CD14-positive monocyte (primary cell): ENCODE measurements around the gene MAGEB4. TPM values are rescaled to one million over a fixed set of nuclear protein-coding genes. Genes with fewer than 3 reads are reported as not detected.

ENCODE experiments used
- DNase-seq, 3 donors: peaks; one replicate each; pipeline ENCODE4 v3.0.0-alpha.2; 2011 to 2022
- H2AFZ ChIP-seq: 2 replicates; pipeline ENCODE4 v1.6.0; 2012; ENCODE audit warnings: mild to moderate bottlenecking, low read depth, low read length, inconsistent platforms; ENCODE audit not compliant: insufficient read depth, poor library complexity, severe bottlenecking
- H3K27ac ChIP-seq, 2 donors: 1 replicate in 1 of 2; 2 replicates in 1 of 2; pipeline ENCODE4 v1.5.1; 2012 to 2013; ENCODE audit warnings: low read length in 2 of 2, control low read depth in 1 of 2, inconsistent platforms in 1 of 2, low read depth in 1 of 2, mild to moderate bottlenecking in 1 of 2
- H3K27me3 ChIP-seq, 2 donors: one replicate each; pipeline versions ENCODE4 v1.6.0 to v1.6.1; 2011 to 2013; ENCODE audit warnings: low read length in 2 of 2; ENCODE audit not compliant: control insufficient read depth in 2 of 2, insufficient read depth in 2 of 2
- H3K36me3 ChIP-seq, 2 donors: replicated peaks in 1 of 2; 1 replicate in 1 of 2; 2 replicates in 1 of 2; pipeline versions ENCODE4 v1.5.1 to v1.6.1; 2012 to 2013; ENCODE audit warnings: low read length in 2 of 2, control low read depth in 1 of 2, inconsistent platforms in 1 of 2, mild to moderate bottlenecking in 1 of 2; ENCODE audit not compliant: insufficient read depth in 2 of 2, control insufficient read depth in 1 of 2
- H3K4me1 ChIP-seq, 2 donors: 1 replicate in 1 of 2; 2 replicates in 1 of 2; pipeline versions ENCODE4 v1.5.1 to v1.6.1; 2012 to 2013; ENCODE audit warnings: low read length in 2 of 2, control low read depth in 1 of 2, inconsistent platforms in 1 of 2, mild to moderate bottlenecking in 1 of 2, moderate library complexity in 1 of 2; ENCODE audit not compliant: insufficient read depth in 2 of 2, control insufficient read depth in 1 of 2
- H3K4me2 ChIP-seq: replicated peaks from 2 replicates; pipeline ENCODE3; 2012; ENCODE audit warnings: low read length, moderate library complexity, mild to moderate bottlenecking; ENCODE audit not compliant: poor library complexity, severe bottlenecking; ENCODE audit errors: extremely low read depth
- H3K4me3 ChIP-seq, 3 experiments: fragments of 200-600 bp in 1 of 3; sonication (generic) in 1 of 3; replicated peaks in 1 of 3; 1 replicate in 2 of 3; 2 replicates in 1 of 3; pipeline ENCODE4 v1.5.1; 2011 to 2013; ENCODE audit warnings: low read length in 3 of 3, mild to moderate bottlenecking in 3 of 3, control low read depth in 2 of 3, low read depth in 2 of 3, inconsistent platforms in 1 of 3, moderate library complexity in 1 of 3
- H3K79me2 ChIP-seq: 2 replicates; pipeline ENCODE4 v1.6.0; 2012; ENCODE audit warnings: mild to moderate bottlenecking, control low read depth, inconsistent platforms, low read length, moderate library complexity; ENCODE audit not compliant: insufficient read depth
- H3K9ac ChIP-seq: 2 replicates; pipeline ENCODE4 v1.6.0; 2017; ENCODE audit warnings: low read length, mild to moderate bottlenecking; ENCODE audit not compliant: insufficient read depth, poor library complexity, severe bottlenecking
- H3K9me3 ChIP-seq, 2 donors: replicated peaks in 1 of 2; 1 replicate in 1 of 2; 2 replicates in 1 of 2; pipeline versions ENCODE4 v1.5.1 to v1.6.1; 2012 to 2013; ENCODE audit warnings: low read length in 2 of 2, control low read depth in 1 of 2; ENCODE audit not compliant: control insufficient read depth in 1 of 2, insufficient read depth in 1 of 2
- H4K20me1 ChIP-seq: 2 replicates; pipeline ENCODE4 v1.6.0; 2012; ENCODE audit warnings: mild to moderate bottlenecking, low read length, control low read depth, moderate library complexity; ENCODE audit not compliant: insufficient read depth
- H3K27ac Mint-ChIP-seq, 7 donors: one replicate each; pipeline ENCODE4 v1.8.0; 2020; ENCODE audit warnings: mild to moderate bottlenecking in 7 of 7, mixed read lengths in 7 of 7, moderate library complexity in 6 of 7, inconsistent platforms in 2 of 7
- H3K27me3 Mint-ChIP-seq, 3 donors: one replicate each; pipeline ENCODE4 v1.8.0; 2021 to 2022; ENCODE audit warnings: low read depth in 3 of 3, mild to moderate bottlenecking in 3 of 3, mixed read lengths in 3 of 3, moderate library complexity in 3 of 3, inconsistent platforms in 1 of 3
- H3K36me3 Mint-ChIP-seq, 2 donors: one replicate each; pipeline ENCODE4 v1.8.0; 2020; ENCODE audit warnings: mixed read lengths in 2 of 2, inconsistent platforms in 1 of 2, mild to moderate bottlenecking in 1 of 2
- H3K4me1 Mint-ChIP-seq: one replicate; pipeline ENCODE4 v1.8.0; 2020; ENCODE audit warnings: mild to moderate bottlenecking, mixed read lengths
- H3K4me3 Mint-ChIP-seq, 2 donors: one replicate each; pipeline ENCODE4 v1.8.0; 2020; ENCODE audit warnings: mild to moderate bottlenecking in 2 of 2, mixed read lengths in 2 of 2, moderate library complexity in 1 of 2
- H3K9me3 Mint-ChIP-seq, 7 donors: one replicate each; pipeline ENCODE4 v1.8.0; 2020 to 2022; ENCODE audit warnings: mixed read lengths in 7 of 7, mild to moderate bottlenecking in 6 of 7, moderate library complexity in 6 of 7, inconsistent platforms in 2 of 7
- WGBS: methylation state at CpG from one replicate; pipeline ENCODE4 v1.1.5; 2013; ENCODE audit warnings: missing lambda C conversion rate; ENCODE audit not compliant: insufficient coverage; 5-methylcytosine and 5-hydroxymethylcytosine counted together
- intact Hi-C, 2 donors: fragments of 100-400 bp; cut with micrococcal nuclease; formaldehyde crosslinking; loops; one replicate each; pipeline versions ENCODE4 v1.15.0 to v1.15.1; 2023
- polyA plus RNA-seq, 3 donors: library from polyadenylated mRNA; depleted of rRNA in 1 of 3; unstranded in 2 of 3; stranded (reverse) in 1 of 3; fragments of 300-500 nt in 2 of 3; fragments of >200 nt in 1 of 3; fragmentation: Illumina TruSeq in 2 of 3; gene quantifications; 1 replicate in 2 of 3; 2 replicates in 1 of 3; pipeline ENCODE4 v1.2.3, GENCODE V29; 2012 to 2021
- TF ChIP-seq, protein P1 (sequence below): fragments of 200-600 bp; IDR thresholded peaks from one replicate; pipeline ENCODE4 v1.8.0; 2022; ENCODE audit warnings: antibody characterized with exemption, mild to moderate bottlenecking

Gene MAGEB4
- polyA plus RNA-seq, 3 donors, result not detected

DNA sequence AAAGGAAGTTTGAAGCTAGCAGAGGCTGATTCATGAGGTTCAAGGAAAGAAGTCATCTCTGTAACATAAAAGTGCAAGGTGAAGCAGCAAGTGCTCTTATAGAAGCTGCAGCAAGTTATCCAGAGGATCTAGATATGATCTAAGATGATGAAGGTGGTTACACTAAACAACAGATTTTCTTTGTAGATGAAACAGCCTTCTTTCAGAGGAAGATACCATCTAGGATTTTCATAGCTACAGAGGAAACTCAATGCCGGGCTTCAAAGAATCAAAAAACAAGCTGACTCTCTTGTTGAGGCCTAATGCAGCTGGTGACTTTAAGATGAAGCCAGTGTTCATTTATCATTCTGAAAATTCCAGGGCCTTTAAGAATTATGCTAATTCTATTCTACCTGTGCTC is 38.6 kb downstream of the MAGEB4 start:
- Mint-ChIP-seq H3K4me3 (no peak overlapping the region), H3K4me1 (peaks cover 4% of the 10 kb centered on the region), H3K27me3 (peaks cover 0 to 4% (median 3%) of the 10 kb centered on the region in 3 donors), H3K27ac (no peak overlapping the region), H3K36me3 (no peaks in the 10 kb centered on the region), H3K9me3 (no peaks in the 10 kb centered on the region)
- Histone ChIP-seq H3K79me2 (no peaks in the 10 kb centered on the region), H3K4me1 (no peaks in the 10 kb centered on the region), H3K9ac (no peak overlapping the region), H3K4me2 (no peak overlapping the region), H3K9me3 (no peaks in the 10 kb centered on the region), H4K20me1 (no peaks in the 10 kb centered on the region), H3K27me3 (peaks cover 0 to 3% of the 10 kb centered on the region in 2 donors), H2AFZ (no peak overlapping the region), H3K4me3 (no peak overlapping the region), H3K27ac (no peak overlapping the region), H3K36me3 (no peaks in the 10 kb centered on the region)
- no peak for DNase-seq
- intact Hi-C loops, result no loop called here
- TF ChIP-seq, protein P1, sequence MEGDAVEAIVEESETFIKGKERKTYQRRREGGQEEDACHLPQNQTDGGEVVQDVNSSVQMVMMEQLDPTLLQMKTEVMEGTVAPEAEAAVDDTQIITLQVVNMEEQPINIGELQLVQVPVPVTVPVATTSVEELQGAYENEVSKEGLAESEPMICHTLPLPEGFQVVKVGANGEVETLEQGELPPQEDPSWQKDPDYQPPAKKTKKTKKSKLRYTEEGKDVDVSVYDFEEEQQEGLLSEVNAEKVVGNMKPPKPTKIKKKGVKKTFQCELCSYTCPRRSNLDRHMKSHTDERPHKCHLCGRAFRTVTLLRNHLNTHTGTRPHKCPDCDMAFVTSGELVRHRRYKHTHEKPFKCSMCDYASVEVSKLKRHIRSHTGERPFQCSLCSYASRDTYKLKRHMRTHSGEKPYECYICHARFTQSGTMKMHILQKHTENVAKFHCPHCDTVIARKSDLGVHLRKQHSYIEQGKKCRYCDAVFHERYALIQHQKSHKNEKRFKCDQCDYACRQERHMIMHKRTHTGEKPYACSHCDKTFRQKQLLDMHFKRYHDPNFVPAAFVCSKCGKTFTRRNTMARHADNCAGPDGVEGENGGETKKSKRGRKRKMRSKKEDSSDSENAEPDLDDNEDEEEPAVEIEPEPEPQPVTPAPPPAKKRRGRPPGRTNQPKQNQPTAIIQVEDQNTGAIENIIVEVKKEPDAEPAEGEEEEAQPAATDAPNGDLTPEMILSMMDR, result no peak
- WGBS, result no CpG with 5 or more reads among the region's 1 CpG

DNA sequence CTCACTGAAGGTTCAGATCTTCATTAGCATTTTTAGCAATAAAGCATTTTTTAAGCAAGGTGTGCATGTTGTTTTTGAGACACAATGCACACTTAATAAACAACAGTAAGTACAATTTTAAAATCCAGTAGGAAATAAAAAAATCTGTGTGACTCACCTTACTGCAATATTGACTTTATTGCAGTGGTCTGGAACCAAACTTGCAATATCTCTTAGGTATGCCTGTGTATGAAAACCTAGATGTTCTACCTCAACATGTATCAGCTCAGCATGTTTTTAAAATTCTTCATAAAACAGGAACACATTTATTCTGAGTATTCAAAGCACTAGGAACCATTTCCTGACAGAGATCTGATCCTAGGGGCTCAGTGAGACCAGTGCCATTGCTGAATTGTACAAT is 40.7 kb downstream of the MAGEB4 start:
- Histone ChIP-seq H3K4me1 (no peaks in the 10 kb centered on the region), H3K9ac (no peak overlapping the region), H3K27ac (no peak overlapping the region), H2AFZ (no peak overlapping the region), H4K20me1 (no peaks in the 10 kb centered on the region), H3K36me3 (no peaks in the 10 kb centered on the region), H3K9me3 (no peaks in the 10 kb centered on the region), H3K27me3 (no peaks in the 10 kb centered on the region), H3K79me2 (no peaks in the 10 kb centered on the region), H3K4me2 (no peak overlapping the region), H3K4me3 (no peak overlapping the region)
- intact Hi-C loops, result no loop called here
- H3K9me3 Mint-ChIP-seq, result no peaks in the 10 kb centered on the region
- H3K27me3 Mint-ChIP-seq, result peaks cover 0 to 5% (median 4%) of the 10 kb centered on the region in 3 donors
- H3K27ac Mint-ChIP-seq, result no peak overlapping the region
- TF ChIP-seq, protein P1, result no peak
- peaks cover 4% of the 10 kb centered on the region for H3K4me1 Mint-ChIP-seq
- H3K4me3 Mint-ChIP-seq, result no peak overlapping the region
- DNase-seq, result no peak
- no peaks in the 10 kb centered on the region for H3K36me3 Mint-ChIP-seq
